Muscle layer of duodenum (tissue), 2 donors: ENCODE results near the gene FSTL4.

Experiments used
- H3K27ac ChIP-seq: one replicate; pipeline ENCODE4 v1.7.0; 2013; ENCODE audit warnings: mild to moderate bottlenecking, low read length
- H3K27me3 ChIP-seq: one replicate; pipeline ENCODE4 v1.7.0; 2013; ENCODE audit warnings: low read depth, mild to moderate bottlenecking, control low read depth, low read length
- H3K36me3 ChIP-seq, 2 donors: one replicate each; pipeline ENCODE4 v1.7.0; 2013; ENCODE audit warnings: low read length in 2 of 2, control low read depth in 1 of 2, mild to moderate bottlenecking in 1 of 2; ENCODE audit not compliant: insufficient read depth in 2 of 2, control insufficient read depth in 1 of 2
- H3K4me1 ChIP-seq, 2 donors: one replicate each; pipeline ENCODE4 v1.7.0; 2013; ENCODE audit warnings: low read length in 2 of 2, mild to moderate bottlenecking in 2 of 2, control low read depth in 1 of 2, moderate library complexity in 1 of 2; ENCODE audit not compliant: insufficient read depth in 2 of 2, control insufficient read depth in 1 of 2
- H3K4me3 ChIP-seq, 2 donors: one replicate each; pipeline ENCODE4 v1.7.0; 2013; ENCODE audit warnings: low read length in 2 of 2, low read depth in 1 of 2, mild to moderate bottlenecking in 1 of 2
- H3K9me3 ChIP-seq, 2 donors: one replicate each; pipeline ENCODE4 v1.7.0; 2013; ENCODE audit warnings: low read length in 2 of 2, control low read depth in 1 of 2, mild to moderate bottlenecking in 1 of 2; ENCODE audit not compliant: control insufficient read depth in 1 of 2
- donor health status: healthy.

Gene FSTL4

GRCh38 chr5:133373121-133373870, 239.0 kb downstream of the FSTL4 start:
- Histone ChIP-seq H3K4me3 (no peak overlapping the region), H3K27me3 (no peaks in the 10 kb centered on the region), H3K9me3 (peaks cover 8 to 11% of the 10 kb centered on the region in 2 donors), H3K36me3 (no peaks in the 10 kb centered on the region), H3K27ac (no peak overlapping the region), H3K4me1 (no peaks in the 10 kb centered on the region)

- no peaks in the 10 kb centered on the region for H3K36me3 ChIP-seq
- H3K4me3 ChIP-seq = no peak overlapping the region
- peaks cover 4 to 6% of the 10 kb centered on the region in 2 donors for H3K9me3 ChIP-seq
- no peaks in the 10 kb centered on the region for H3K27me3 ChIP-seq
- no peak overlapping the region for H3K27ac ChIP-seq
- H3K4me1 ChIP-seq = no peaks in the 10 kb centered on the region
Measured at GRCh38 chr5:133372293-133372937, 239.9 kb downstream of the FSTL4 start.

- Histone ChIP-seq H3K27ac (no peak overlapping the region), H3K4me1 (no peaks in the 10 kb centered on the region), H3K36me3 (no peaks in the 10 kb centered on the region), H3K9me3 (no peaks in the 10 kb centered on the region), H3K4me3 (no peak overlapping the region), H3K27me3 (no peaks in the 10 kb centered on the region)
Measured at GRCh38 chr5:133371371-133372155, 240.8 kb downstream of the FSTL4 start.

GRCh38 chr5:133370904-133371303, 241.4 kb downstream of the FSTL4 start:
- no peaks in the 10 kb centered on the region for H3K36me3 ChIP-seq
- no peak overlapping the region for H3K4me3 ChIP-seq
- no peaks in the 10 kb centered on the region for H3K27me3 ChIP-seq
- no peak overlapping the region for H3K27ac ChIP-seq
- no peaks in the 10 kb centered on the region for H3K9me3 ChIP-seq
- no peaks in the 10 kb centered on the region for H3K4me1 ChIP-seq

GRCh38 chr5:133370036-133370831, 242.1 kb downstream of the FSTL4 start:
- no peak overlapping the region for H3K4me3 ChIP-seq
- no peak overlapping the region for H3K27ac ChIP-seq
- no peaks in the 10 kb centered on the region for H3K9me3 ChIP-seq
- H3K27me3 ChIP-seq = no peaks in the 10 kb centered on the region
- no peaks in the 10 kb centered on the region for H3K4me1 ChIP-seq
- no peaks in the 10 kb centered on the region for H3K36me3 ChIP-seq

- Histone ChIP-seq H3K36me3 (no peaks in the 10 kb centered on the region), H3K27ac (no peak overlapping the region), H3K27me3 (no peaks in the 10 kb centered on the region), H3K9me3 (no peaks in the 10 kb centered on the region), H3K4me1 (no peaks in the 10 kb centered on the region), H3K4me3 (no peak overlapping the region)
Measured at GRCh38 chr5:133368916-133369783, 243.2 kb downstream of the FSTL4 start.

GRCh38 chr5:133367984-133368383, 244.4 kb downstream of the FSTL4 start:
- H3K4me1 ChIP-seq = no peaks in the 10 kb centered on the region

GRCh38 chr5:133367071-133367786, 245.1 kb downstream of the FSTL4 start:
- no peaks in the 10 kb centered on the region for H3K4me1 ChIP-seq
- no peaks in the 10 kb centered on the region for H3K36me3 ChIP-seq
- H3K9me3 ChIP-seq = no peaks in the 10 kb centered on the region
- H3K27ac ChIP-seq = no peak overlapping the region
- H3K27me3 ChIP-seq = no peaks in the 10 kb centered on the region
- H3K4me3 ChIP-seq = no peak overlapping the region

More at GRCh38 chr5:133367984-133368383, 244.4 kb downstream of the FSTL4 start:
- Histone ChIP-seq H3K27me3 (no peaks in the 10 kb centered on the region), H3K4me3 (no peak overlapping the region), H3K27ac (no peak overlapping the region), H3K36me3 (no peaks in the 10 kb centered on the region), H3K9me3 (no peaks in the 10 kb centered on the region)

GRCh38 chr5:133366438-133366837, 245.9 kb downstream of the FSTL4 start:
- Histone ChIP-seq H3K27me3 (no peaks in the 10 kb centered on the region), H3K27ac (no peak overlapping the region), H3K9me3 (no peaks in the 10 kb centered on the region), H3K4me3 (no peak overlapping the region), H3K36me3 (no peaks in the 10 kb centered on the region), H3K4me1 (no peaks in the 10 kb centered on the region)

GRCh38 chr5:133365738-133366137, 246.6 kb downstream of the FSTL4 start:
- no peaks in the 10 kb centered on the region for H3K36me3 ChIP-seq
- H3K27ac ChIP-seq = no peak overlapping the region
- no peak overlapping the region for H3K4me3 ChIP-seq
- H3K4me1 ChIP-seq = no peaks in the 10 kb centered on the region
- no peaks in the 10 kb centered on the region for H3K27me3 ChIP-seq
- no peaks in the 10 kb centered on the region for H3K9me3 ChIP-seq
